ENCODE results near the gene CDK5RAP1.

GRCh38 chr20:33386673-33387072, 14.6 kb downstream of the CDK5RAP1 start:
- TF ChIP-seq, protein P1, sequence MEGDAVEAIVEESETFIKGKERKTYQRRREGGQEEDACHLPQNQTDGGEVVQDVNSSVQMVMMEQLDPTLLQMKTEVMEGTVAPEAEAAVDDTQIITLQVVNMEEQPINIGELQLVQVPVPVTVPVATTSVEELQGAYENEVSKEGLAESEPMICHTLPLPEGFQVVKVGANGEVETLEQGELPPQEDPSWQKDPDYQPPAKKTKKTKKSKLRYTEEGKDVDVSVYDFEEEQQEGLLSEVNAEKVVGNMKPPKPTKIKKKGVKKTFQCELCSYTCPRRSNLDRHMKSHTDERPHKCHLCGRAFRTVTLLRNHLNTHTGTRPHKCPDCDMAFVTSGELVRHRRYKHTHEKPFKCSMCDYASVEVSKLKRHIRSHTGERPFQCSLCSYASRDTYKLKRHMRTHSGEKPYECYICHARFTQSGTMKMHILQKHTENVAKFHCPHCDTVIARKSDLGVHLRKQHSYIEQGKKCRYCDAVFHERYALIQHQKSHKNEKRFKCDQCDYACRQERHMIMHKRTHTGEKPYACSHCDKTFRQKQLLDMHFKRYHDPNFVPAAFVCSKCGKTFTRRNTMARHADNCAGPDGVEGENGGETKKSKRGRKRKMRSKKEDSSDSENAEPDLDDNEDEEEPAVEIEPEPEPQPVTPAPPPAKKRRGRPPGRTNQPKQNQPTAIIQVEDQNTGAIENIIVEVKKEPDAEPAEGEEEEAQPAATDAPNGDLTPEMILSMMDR (IDR thresholded peaks at IDR 0.05; ENCODE audit: low read depth, low read length, missing input control): no peak
- TF ChIP-seq GABPA (IDR thresholded peaks at IDR 0.05 in 1 of 2, conservative IDR thresholded peaks at IDR 0.05 in 1 of 2) (no peak), FOXA1 (IDR thresholded peaks at IDR 0.05) (no peak), YY1 (IDR thresholded peaks at IDR 0.05) (no peak), ATF3 (IDR thresholded peaks at IDR 0.05) (no peak), RAD21 (IDR thresholded peaks at IDR 0.05) (no peak), EGR1 (IDR thresholded peaks at IDR 0.05; ENCODE audit: low read depth in 2 of 2) (no peak), TAF1 (conservative IDR thresholded peaks at IDR 0.05) (no peak), JUND (IDR thresholded peaks at IDR 0.05) (no peak)
- TF ChIP-seq, protein P2, sequence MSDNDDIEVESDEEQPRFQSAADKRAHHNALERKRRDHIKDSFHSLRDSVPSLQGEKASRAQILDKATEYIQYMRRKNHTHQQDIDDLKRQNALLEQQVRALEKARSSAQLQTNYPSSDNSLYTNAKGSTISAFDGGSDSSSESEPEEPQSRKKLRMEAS (IDR thresholded peaks at IDR 0.05): no peak
- TF ChIP-seq, protein P3, sequence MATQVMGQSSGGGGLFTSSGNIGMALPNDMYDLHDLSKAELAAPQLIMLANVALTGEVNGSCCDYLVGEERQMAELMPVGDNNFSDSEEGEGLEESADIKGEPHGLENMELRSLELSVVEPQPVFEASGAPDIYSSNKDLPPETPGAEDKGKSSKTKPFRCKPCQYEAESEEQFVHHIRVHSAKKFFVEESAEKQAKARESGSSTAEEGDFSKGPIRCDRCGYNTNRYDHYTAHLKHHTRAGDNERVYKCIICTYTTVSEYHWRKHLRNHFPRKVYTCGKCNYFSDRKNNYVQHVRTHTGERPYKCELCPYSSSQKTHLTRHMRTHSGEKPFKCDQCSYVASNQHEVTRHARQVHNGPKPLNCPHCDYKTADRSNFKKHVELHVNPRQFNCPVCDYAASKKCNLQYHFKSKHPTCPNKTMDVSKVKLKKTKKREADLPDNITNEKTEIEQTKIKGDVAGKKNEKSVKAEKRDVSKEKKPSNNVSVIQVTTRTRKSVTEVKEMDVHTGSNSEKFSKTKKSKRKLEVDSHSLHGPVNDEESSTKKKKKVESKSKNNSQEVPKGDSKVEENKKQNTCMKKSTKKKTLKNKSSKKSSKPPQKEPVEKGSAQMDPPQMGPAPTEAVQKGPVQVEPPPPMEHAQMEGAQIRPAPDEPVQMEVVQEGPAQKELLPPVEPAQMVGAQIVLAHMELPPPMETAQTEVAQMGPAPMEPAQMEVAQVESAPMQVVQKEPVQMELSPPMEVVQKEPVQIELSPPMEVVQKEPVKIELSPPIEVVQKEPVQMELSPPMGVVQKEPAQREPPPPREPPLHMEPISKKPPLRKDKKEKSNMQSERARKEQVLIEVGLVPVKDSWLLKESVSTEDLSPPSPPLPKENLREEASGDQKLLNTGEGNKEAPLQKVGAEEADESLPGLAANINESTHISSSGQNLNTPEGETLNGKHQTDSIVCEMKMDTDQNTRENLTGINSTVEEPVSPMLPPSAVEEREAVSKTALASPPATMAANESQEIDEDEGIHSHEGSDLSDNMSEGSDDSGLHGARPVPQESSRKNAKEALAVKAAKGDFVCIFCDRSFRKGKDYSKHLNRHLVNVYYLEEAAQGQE (IDR thresholded peaks at IDR 0.05): no peak
- TF ChIP-seq, protein P4, sequence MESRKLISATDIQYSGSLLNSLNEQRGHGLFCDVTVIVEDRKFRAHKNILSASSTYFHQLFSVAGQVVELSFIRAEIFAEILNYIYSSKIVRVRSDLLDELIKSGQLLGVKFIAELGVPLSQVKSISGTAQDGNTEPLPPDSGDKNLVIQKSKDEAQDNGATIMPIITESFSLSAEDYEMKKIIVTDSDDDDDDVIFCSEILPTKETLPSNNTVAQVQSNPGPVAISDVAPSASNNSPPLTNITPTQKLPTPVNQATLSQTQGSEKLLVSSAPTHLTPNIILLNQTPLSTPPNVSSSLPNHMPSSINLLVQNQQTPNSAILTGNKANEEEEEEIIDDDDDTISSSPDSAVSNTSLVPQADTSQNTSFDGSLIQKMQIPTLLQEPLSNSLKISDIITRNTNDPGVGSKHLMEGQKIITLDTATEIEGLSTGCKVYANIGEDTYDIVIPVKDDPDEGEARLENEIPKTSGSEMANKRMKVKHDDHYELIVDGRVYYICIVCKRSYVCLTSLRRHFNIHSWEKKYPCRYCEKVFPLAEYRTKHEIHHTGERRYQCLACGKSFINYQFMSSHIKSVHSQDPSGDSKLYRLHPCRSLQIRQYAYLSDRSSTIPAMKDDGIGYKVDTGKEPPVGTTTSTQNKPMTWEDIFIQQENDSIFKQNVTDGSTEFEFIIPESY (IDR thresholded peaks at IDR 0.05): no peak

Data from liver (tissue), 3 donors.